ENCODE results near the gene ZFP57.

GRCh38 chr6:29681811-29682210 is 859 bp upstream of the ZFP57 start:
- TF ChIP-seq, protein P1, sequence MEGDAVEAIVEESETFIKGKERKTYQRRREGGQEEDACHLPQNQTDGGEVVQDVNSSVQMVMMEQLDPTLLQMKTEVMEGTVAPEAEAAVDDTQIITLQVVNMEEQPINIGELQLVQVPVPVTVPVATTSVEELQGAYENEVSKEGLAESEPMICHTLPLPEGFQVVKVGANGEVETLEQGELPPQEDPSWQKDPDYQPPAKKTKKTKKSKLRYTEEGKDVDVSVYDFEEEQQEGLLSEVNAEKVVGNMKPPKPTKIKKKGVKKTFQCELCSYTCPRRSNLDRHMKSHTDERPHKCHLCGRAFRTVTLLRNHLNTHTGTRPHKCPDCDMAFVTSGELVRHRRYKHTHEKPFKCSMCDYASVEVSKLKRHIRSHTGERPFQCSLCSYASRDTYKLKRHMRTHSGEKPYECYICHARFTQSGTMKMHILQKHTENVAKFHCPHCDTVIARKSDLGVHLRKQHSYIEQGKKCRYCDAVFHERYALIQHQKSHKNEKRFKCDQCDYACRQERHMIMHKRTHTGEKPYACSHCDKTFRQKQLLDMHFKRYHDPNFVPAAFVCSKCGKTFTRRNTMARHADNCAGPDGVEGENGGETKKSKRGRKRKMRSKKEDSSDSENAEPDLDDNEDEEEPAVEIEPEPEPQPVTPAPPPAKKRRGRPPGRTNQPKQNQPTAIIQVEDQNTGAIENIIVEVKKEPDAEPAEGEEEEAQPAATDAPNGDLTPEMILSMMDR (conservative IDR thresholded peaks at IDR 0.05; ENCODE audit: low read length): no peak
- no peak for TF ChIP-seq EZH2phosphoT487 (IDR thresholded peaks at IDR 0.05; ENCODE audit: borderline replicate concordance, low read depth, low read length)

Data from OCI-LY7 (cell line).